Measurements from ENCODE around the gene CFTR.

- TF ChIP-seq CTCF (IDR thresholded peaks at IDR 0.05; ENCODE audit: borderline replicate concordance, extremely low read depth, low read length, poor library complexity, severe bottlenecking): no peak
- no peak for TF ChIP-seq EZH2 (IDR thresholded peaks at IDR 0.05; ENCODE audit: borderline replicate concordance, low read depth, low read length, severe bottlenecking)
Measured at GRCh38 chr7:117640465-117640864, 160.6 kb downstream of the CFTR start.

All from DND-41 (cell line).